ENCODE measurements around the gene B3GALT6.

- no peak for TF ChIP-seq POLR2A (IDR thresholded peaks at IDR 0.05)
- no peak for TF ChIP-seq CTCF (IDR thresholded peaks at IDR 0.05)
Measured at GRCh38 chr1:1221887-1222574, 10.0 kb upstream of the B3GALT6 start.

Data from body of pancreas (tissue), 4 donors.